ENCODE measurements around the gene C1orf198.

Gene C1orf198

GRCh38 chr1:230833511-230833910 is 34.8 kb downstream of the C1orf198 start:
- DNase-seq (ENCODE audit: low read depth): no peak

DNA sequence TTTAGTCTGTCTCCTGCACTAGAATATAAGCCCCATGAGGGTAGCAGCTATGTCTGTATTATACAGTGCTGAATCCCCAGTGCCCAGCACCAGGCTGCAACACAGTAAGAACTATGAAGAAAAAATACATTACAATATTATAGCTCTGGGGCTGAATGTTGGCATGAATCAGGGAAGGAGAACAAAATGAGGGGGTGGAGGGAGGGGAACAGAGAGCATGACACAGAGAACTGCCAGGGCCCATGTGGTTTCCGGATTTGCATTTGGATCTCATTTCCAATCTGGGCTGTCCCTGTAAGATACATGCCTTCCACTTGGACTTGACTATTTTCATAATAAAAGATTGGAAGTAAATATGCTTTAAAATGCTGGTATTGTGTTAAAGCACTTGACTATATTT is 35.8 kb downstream of the C1orf198 start:
- peak; percentile 24 for DNase-seq (ENCODE audit: low read depth)

GRCh38 chr1:230831771-230832170 is 36.5 kb downstream of the C1orf198 start:
- no peak for DNase-seq (ENCODE audit: low read depth)

DNA sequence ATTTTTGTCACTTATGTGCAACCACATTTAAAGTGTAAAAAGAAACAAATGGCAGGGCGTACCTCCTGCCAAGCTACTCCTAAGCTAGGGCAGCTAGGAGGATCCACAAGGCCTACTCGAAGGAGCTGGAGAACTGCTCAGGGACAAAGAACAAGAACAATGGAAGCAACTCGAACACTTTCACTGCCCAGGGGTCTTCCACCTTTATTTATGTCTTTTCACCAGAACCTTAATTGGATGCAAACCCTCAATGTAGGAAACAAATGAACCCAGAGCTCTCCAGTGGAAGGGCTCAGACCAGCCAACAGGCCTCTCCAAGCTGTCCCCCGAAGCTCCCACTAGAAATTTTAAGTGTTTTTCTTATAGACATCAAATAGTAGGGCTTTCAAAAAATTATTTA is 39.9 kb downstream of the C1orf198 start:
- no peak for DNase-seq (ENCODE audit: low read depth)

- DNase-seq (ENCODE audit: low read depth): no peak
These were observed 40.5 kb downstream of the C1orf198 start for GRCh38 chr1:230827801-230828200.

DNA sequence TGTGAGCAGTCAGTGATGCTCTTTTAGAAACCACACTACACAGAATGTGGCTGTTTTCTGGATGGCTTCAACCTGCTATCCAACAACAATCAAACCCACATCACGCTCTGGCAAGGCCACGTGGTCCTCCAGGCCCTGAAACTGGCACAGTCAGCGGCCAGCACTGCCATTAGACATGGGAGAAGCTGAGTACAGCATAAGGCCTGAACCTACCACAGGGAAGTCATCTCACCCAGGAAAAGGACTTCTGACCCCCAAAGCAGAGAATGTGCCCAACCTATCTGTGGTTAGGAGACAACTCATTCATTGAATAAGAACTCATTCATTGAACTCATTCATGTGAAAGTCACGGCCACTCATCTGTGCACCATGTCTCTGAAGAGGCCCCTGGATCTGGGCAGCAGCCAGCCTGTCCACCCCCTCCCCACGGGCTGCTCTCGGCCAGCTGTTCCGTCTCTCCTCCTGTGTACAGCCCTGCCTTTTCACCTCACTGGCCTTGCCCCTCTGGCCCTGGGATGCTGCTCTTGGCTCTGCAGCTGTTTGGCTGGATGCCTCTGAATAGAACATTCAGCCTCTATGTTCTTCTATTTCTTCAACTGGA is 41.1 kb downstream of the C1orf198 start:
- DNase-seq (ENCODE audit: low read depth): peak; percentile 4

GRCh38 chr1:230826166-230826875 is 42.0 kb downstream of the C1orf198 start:
- DNase-seq (ENCODE audit: low read depth): no peak

GRCh38 chr1:230825761-230826160 is 42.6 kb downstream of the C1orf198 start:
- no peak for DNase-seq (ENCODE audit: low read depth)

- DNase-seq (ENCODE audit: low read depth): peak; percentile 72
These were observed 43.2 kb downstream of the C1orf198 start for GRCh38 chr1:230824919-230825721.

DNA sequence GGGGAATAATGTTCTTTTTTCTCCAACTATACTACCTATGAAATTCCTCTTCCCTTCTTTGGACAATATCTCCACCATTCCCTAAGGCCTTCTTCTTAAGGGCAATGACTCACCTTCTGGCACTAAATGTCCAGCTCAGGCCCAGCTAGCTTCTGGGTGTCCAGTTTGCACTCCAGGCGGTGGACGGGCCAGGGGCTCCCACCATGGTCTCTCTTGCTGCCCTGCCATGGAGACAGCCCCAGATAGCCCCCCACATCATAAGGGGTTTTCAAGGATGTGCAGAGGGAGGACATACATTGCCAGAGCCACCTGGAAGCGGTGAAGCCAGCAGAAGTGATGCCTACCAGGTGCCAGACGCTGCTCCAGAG is 43.8 kb downstream of the C1orf198 start:
- peak; percentile 17 for DNase-seq (ENCODE audit: low read depth)

- DNase-seq (ENCODE audit: low read depth): no peak
These were observed 44.4 kb downstream of the C1orf198 start for GRCh38 chr1:230823931-230824381.

DNA sequence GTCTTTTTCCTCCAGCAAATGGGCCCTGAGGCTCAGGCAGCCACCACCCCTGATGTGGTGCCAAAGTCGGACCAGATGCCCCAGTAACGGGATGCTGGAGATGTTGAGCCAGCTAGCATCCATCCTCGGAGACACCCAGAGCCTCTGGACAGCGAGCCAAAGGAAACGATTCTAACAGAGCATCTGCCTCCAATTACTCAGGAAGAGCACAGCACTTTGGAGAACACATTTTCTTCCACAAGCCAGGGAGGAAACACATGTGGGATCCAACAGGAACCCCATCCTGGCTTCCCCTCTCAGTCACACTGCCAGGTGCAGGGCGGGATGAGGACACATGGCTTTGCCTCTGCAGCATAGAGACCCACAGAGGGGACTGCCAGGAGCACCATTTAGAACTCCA is 44.9 kb downstream of the C1orf198 start:
- DNase-seq (ENCODE audit: low read depth): no peak

DNA sequence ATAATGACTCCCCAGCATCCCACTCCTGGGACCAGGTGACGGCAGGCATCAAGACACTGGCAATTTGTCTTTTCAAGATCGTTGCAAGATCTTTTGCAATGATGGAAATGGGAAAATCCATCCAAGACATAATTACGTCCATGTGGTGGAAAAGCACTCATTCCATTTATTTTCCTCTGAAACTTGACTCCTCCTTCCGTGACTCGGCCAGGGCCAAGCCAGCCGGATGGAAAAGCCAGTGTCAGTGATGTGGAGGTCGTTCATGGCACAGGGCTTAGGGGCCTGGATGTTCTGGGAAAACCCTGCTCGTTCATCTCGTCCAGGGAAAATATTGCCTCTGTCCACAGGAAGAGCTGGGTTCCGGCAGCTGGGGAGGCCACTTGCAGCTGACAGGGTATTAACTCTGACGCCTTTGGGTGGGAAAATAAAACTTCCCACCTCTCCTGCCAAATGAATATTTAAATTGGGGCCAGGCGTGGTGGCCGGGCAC is 46.2 kb downstream of the C1orf198 start:
- no peak for DNase-seq (ENCODE audit: low read depth)

- no peak for DNase-seq (ENCODE audit: low read depth)
These were observed 47.0 kb downstream of the C1orf198 start for GRCh38 chr1:230821346-230821745.

DNA sequence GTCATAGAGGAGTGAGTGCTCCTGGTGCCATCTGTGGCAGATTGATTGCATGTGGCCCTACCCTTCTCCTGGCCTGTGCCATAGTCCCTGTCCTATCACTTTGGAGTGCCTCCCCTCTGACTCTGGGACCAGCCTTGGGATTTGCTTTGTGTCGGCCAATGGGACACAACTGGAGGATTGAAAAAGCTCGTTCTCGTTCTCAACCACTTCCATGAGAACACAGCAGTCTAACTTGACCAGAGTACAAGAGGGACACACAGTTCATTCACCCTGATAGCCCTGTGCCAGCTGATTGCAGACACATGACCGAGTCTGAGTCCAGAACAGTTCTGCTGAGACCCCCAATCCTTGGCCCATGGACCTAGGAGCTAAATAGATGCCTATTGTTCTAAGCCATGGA is 47.8 kb downstream of the C1orf198 start:
- no peak for DNase-seq (ENCODE audit: low read depth)

GRCh38 chr1:230819976-230820375 is 48.3 kb downstream of the C1orf198 start:
- DNase-seq (ENCODE audit: low read depth): no peak

DNA sequence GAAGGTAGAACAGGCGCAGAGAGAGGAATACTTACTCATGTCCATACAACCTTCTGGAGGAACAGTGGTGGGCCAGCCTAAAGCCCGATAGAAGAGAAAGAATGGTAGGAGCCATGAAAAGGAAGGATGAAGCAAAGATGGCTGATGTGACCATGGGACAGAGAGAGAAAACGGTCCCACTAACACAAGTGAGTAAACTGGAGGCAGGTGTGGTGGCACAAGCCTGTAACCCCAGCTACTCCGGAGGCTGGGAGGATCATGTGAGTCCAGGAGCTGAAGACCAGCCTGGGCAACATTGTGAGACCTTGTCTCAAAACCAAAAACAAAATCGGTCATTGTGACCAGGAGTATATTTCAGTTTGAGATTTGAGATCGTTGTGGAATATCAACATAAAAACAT is 49.4 kb downstream of the C1orf198 start:
- DNase-seq (ENCODE audit: low read depth): no peak

DNA sequence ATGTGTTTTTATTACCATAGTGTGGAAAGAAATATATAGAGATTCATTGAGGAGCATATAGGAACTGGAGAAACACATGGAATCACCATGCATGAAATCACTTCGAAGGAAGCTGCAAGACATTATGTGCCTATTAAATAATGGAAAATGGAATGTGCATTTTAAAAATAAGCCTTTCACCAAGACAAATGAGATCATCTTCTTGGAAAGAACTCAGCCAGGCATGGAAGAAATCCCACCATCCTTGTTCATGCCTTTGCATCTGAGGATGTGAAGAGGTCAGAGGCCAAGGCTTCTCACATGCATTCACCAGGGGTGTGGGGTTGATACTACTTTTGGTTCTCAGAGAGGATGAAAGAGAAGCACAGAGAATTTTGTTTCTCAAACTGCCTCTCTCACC is 50.0 kb downstream of the C1orf198 start:
- no peak for DNase-seq (ENCODE audit: low read depth)

DNA sequence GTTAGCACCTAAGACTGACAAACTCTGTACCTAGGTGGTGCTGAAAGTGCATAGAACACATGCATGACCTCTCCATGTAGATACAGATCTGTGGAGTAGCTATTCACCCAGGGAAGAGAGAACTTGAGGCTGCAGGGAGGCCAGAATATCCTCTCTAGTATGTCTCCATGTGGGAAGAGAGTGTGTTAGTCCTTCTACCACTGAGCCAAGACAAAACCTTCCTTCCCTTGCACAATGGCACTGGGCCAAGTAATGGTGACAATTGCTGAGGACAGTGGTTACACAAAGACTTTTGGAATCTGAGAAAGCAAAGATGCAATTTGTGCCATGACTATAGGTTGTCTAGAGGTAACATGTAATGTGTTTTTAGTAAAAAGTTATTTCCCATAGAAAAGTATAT is 52.3 kb downstream of the C1orf198 start:
- no peak for DNase-seq (ENCODE audit: low read depth)

DNA sequence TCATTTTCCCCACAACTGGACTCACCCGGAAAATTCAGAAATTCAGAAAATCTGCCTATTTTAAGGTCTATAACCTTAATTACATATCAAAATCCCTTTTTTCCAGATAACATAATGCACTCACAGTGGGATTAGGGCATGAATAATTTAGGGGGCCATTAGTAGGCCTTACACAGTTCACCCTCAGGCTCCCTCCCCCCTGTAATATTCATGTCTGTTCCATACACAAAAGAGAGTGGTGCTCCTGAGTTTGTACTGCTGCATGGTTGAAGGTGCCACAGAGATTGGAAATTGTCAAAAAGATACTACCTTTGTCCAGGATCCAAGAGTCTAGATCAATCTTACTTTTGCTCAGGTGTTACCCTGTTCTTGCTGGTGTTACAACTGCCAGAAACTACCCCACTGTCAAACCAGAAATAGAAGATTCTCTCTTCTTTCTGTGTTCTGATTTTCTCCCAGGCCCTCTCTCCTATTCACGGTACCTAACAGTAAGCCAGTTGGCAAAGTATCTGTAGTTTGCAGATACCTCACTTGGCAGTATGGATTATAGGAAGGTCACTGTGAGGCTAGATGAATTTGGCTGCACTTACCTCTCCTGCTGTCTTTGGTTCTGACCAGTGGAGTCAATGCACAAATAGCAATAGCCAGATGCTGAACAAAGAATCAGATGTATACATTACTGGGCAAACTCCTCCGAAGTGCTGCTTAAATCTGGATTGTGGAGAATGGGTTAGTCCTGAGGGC is 53.2 kb downstream of the C1orf198 start:
- DNase-seq (ENCODE audit: low read depth): no peak

DNA sequence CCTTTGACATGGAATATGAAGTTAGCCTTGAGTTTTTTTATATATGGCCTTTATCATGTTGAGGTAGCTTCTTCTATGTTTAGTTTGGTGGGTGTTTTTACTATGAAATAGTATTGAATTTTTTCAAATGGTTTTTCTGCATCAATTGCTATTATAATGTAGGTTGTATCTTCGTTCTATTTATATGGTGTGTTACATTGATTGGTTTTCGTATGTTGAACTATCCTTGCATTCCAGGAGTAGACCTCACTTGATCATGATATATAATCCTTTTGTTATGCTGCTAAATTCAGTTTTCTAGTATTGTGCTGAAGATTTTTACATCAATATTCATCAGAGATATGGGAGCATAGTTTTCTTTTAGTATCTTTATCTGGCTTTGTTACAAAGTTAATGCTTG is 55.8 kb downstream of the C1orf198 start:
- no peak for DNase-seq (ENCODE audit: low read depth)

GRCh38 chr1:230809256-230809990 is 58.9 kb downstream of the C1orf198 start:
- DNase-seq (ENCODE audit: low read depth): no peak
